NCI-H748 (cell line): Measurements from ENCODE around the gene GNG12.

Experiments
- DNase-seq: peaks from one replicate; lab custom pipeline; 2025; ENCODE audit not compliant: unreplicated experiment; lab: John Stamatoyannopoulos, UW

GNG12 gene

GRCh38 chr1:67759066-67759465 lies 74.2 kb downstream of the GNG12 start:
- DNase-seq, result no peak

GRCh38 chr1:67755619-67756018 lies 77.6 kb downstream of the GNG12 start:
- peak; percentile 94 for DNase-seq

GRCh38 chr1:67755160-67755559 lies 78.1 kb downstream of the GNG12 start:
- no peak for DNase-seq

- no peak for DNase-seq
Observed at GRCh38 chr1:67754526-67754920, 78.7 kb downstream of the GNG12 start.

- peak; percentile 23 for DNase-seq
Observed at GRCh38 chr1:67753776-67754525, 79.3 kb downstream of the GNG12 start.

GRCh38 chr1:67752306-67752705 lies 81.0 kb downstream of the GNG12 start:
- DNase-seq, result no peak

GRCh38 chr1:67750691-67751054 lies 82.6 kb downstream of the GNG12 start:
- DNase-seq, result no peak

- DNase-seq, result no peak
Observed at GRCh38 chr1:67749844-67750690, 83.2 kb downstream of the GNG12 start.

GRCh38 chr1:67749263-67749843 lies 83.9 kb downstream of the GNG12 start:
- peak; percentile 21 for DNase-seq

GRCh38 chr1:67748630-67749029 lies 84.6 kb downstream of the GNG12 start:
- DNase-seq, result no peak

GRCh38 chr1:67747671-67748546 lies 85.4 kb downstream of the GNG12 start:
- DNase-seq, result no peak

- DNase-seq, result no peak
Observed at GRCh38 chr1:67745875-67746698, 87.2 kb downstream of the GNG12 start.

- DNase-seq, result no peak
Observed at GRCh38 chr1:67743072-67743725, 90.1 kb downstream of the GNG12 start.

GRCh38 chr1:67741736-67742135 lies 91.5 kb downstream of the GNG12 start:
- no peak for DNase-seq

- DNase-seq, result no peak
Observed at GRCh38 chr1:67741121-67741520, 92.1 kb downstream of the GNG12 start.

- no peak for DNase-seq
Observed at GRCh38 chr1:67740543-67740942, 92.7 kb downstream of the GNG12 start.

- no peak for DNase-seq
Observed at GRCh38 chr1:67739361-67739760, 93.9 kb downstream of the GNG12 start.

- DNase-seq, result no peak
Observed at GRCh38 chr1:67738401-67738800, 94.9 kb downstream of the GNG12 start.

- DNase-seq, result no peak
Observed at GRCh38 chr1:67737875-67738274, 95.4 kb downstream of the GNG12 start.

GRCh38 chr1:67736750-67737149 lies 96.5 kb downstream of the GNG12 start:
- DNase-seq, result no peak
